ENCODE measurements around the gene KNDC1. TPM values are rescaled to one million over a fixed set of nuclear protein-coding genes. Genes with fewer than 3 reads are reported as not detected.

Gene KNDC1
- total RNA-seq, 2 donors from 2014 or later, result 1.5 to 10.8 TPM

- WGBS, result 64% methylated on average over 23 of the region's 24 CpGs
- DNase-seq (ENCODE audit: low spot score), result peak; percentile 15
- Histone ChIP-seq H3K4me3 (no peak overlapping the region), H3K36me3 (no peaks in the 10 kb centered on the region), H3K9me3 (no peaks in the 10 kb centered on the region), H3K4me1 (replicated peaks) (peaks cover 23% of the 10 kb centered on the region), H3K27ac (peak overlapping the region; percentile 69 to 74), H3K27me3 (replicated peaks; ENCODE audit: insufficient read depth) (no peaks in the 10 kb centered on the region)
- TF ChIP-seq CTCF (IDR thresholded peaks at IDR 0.05), result no peak
- TF ChIP-seq POLR2A (IDR thresholded peaks at IDR 0.05), result no peak
- no peak for TF ChIP-seq POLR2AphosphoS5 (IDR thresholded peaks at IDR 0.05)
- intact Hi-C loops (cut with DNase I), result no loop called here
These were observed 99.0 kb downstream of the KNDC1 start for GRCh38 chr10:133258818-133259601.

- Histone ChIP-seq H3K27me3 (replicated peaks; ENCODE audit: insufficient read depth) (no peaks in the 10 kb centered on the region), H3K4me1 (replicated peaks) (peaks cover 23% of the 10 kb centered on the region), H3K36me3 (no peaks in the 10 kb centered on the region), H3K27ac (no peak overlapping the region), H3K9me3 (no peaks in the 10 kb centered on the region), H3K4me3 (no peak overlapping the region)
- TF ChIP-seq POLR2A (IDR thresholded peaks at IDR 0.05) (no peak), CTCF (IDR thresholded peaks at IDR 0.05) (no peak), POLR2AphosphoS5 (IDR thresholded peaks at IDR 0.05) (no peak)
- no peak for DNase-seq (ENCODE audit: low spot score)
- intact Hi-C loops (cut with DNase I), result no loop called here
- WGBS, result 73% methylated on average over 12 of the region's 12 CpGs
These were observed 99.6 kb downstream of the KNDC1 start for GRCh38 chr10:133259602-133259989.

- H3K27ac ChIP-seq, result peak overlapping the region; percentile 85 to 91
- no peaks in the 10 kb centered on the region for H3K9me3 ChIP-seq
- TF ChIP-seq POLR2A (IDR thresholded peaks at IDR 0.05) (no peak), POLR2AphosphoS5 (IDR thresholded peaks at IDR 0.05) (no peak), CTCF (IDR thresholded peaks at IDR 0.05) (no peak)
- peak overlapping the region; percentile 75 to 84 for H3K4me3 ChIP-seq
- peaks cover 23% of the 10 kb centered on the region for H3K4me1 ChIP-seq (replicated peaks)
- 39% methylated on average over 28 of the region's 50 CpGs for WGBS
- H3K36me3 ChIP-seq, result no peaks in the 10 kb centered on the region
- intact Hi-C loops (cut with DNase I), result no loop called here
- DNase-seq (ENCODE audit: low spot score), result peak; percentile 29
- H3K27me3 ChIP-seq (replicated peaks; ENCODE audit: insufficient read depth), result no peaks in the 10 kb centered on the region
These were observed 101.1 kb downstream of the KNDC1 start for GRCh38 chr10:133260895-133261725.

GRCh38 chr10:133261726-133262325 is 101.8 kb downstream of the KNDC1 start:
- intact Hi-C loops (cut with DNase I), result no loop called here
- no peak for TF ChIP-seq CTCF (IDR thresholded peaks at IDR 0.05)
- peak; percentile 55 for TF ChIP-seq POLR2A (IDR thresholded peaks at IDR 0.05)
- WGBS, result 6% methylated on average over 32 of the region's 79 CpGs

More at GRCh38 chr10:133261726-133262325, 101.8 kb downstream of the KNDC1 start:
- H3K36me3 ChIP-seq, result no peaks in the 10 kb centered on the region
- H3K9me3 ChIP-seq, result no peaks in the 10 kb centered on the region
- peak overlapping the region; percentile 85 to 91 for H3K27ac ChIP-seq
- H3K27me3 ChIP-seq (replicated peaks; ENCODE audit: insufficient read depth), result no peaks in the 10 kb centered on the region
- H3K4me1 ChIP-seq (replicated peaks), result peaks cover 23% of the 10 kb centered on the region
- peak overlapping the region; percentile 75 to 84 for H3K4me3 ChIP-seq
- peak; percentile 89 for DNase-seq (ENCODE audit: low spot score)
